ENCODE measurements around the gene RAD51B.

The RAD51B gene

GRCh38 chr14:68477110-68477455, 657.5 kb downstream of the RAD51B start:
- no peak for TF ChIP-seq CTCF (IDR thresholded peaks at IDR 0.05)

- TF ChIP-seq CTCF (IDR thresholded peaks at IDR 0.05): no peak
These were observed 658.0 kb downstream of the RAD51B start for GRCh38 chr14:68477461-68478085.

- no peak for TF ChIP-seq CTCF (IDR thresholded peaks at IDR 0.05)
These were observed 659.7 kb downstream of the RAD51B start for GRCh38 chr14:68479247-68479646.

GRCh38 chr14:68482018-68482417, 662.4 kb downstream of the RAD51B start:
- no peak for TF ChIP-seq CTCF (IDR thresholded peaks at IDR 0.05)

GRCh38 chr14:68482772-68483395, 663.3 kb downstream of the RAD51B start:
- no peak for TF ChIP-seq CTCF (IDR thresholded peaks at IDR 0.05)

- TF ChIP-seq CTCF (IDR thresholded peaks at IDR 0.05): no peak
These were observed 666.6 kb downstream of the RAD51B start for GRCh38 chr14:68486033-68486732.

GRCh38 chr14:68486809-68487208, 667.2 kb downstream of the RAD51B start:
- TF ChIP-seq CTCF (IDR thresholded peaks at IDR 0.05): no peak
